Keratinocyte (primary cell): ENCODE results near the gene EPHA6.

ENCODE experiments used
- EZH2 ChIP-seq: IDR thresholded peaks from one replicate; pipeline ENCODE4 v1.6.1; 2012; ENCODE audit warnings: inconsistent platforms, mild to moderate bottlenecking, low read length, moderate library complexity
- TF ChIP-seq, protein P1 (sequence below), 3 experiments: IDR thresholded peaks in 1 of 3; conservative IDR thresholded peaks in 1 of 3; optimal IDR thresholded peaks in 1 of 3; 2 replicates in 2 of 3; 3 replicates in 1 of 3; pipeline versions ENCODE3 to v1.5.1; 2011; ENCODE audit warnings: low read length in 3 of 3, mild to moderate bottlenecking in 3 of 3, moderate library complexity in 2 of 3, control low read depth in 1 of 3, inconsistent platforms in 1 of 3; ENCODE audit not compliant: insufficient read depth in 2 of 3; ENCODE audit errors: extremely low read depth in 1 of 3

DNA sequence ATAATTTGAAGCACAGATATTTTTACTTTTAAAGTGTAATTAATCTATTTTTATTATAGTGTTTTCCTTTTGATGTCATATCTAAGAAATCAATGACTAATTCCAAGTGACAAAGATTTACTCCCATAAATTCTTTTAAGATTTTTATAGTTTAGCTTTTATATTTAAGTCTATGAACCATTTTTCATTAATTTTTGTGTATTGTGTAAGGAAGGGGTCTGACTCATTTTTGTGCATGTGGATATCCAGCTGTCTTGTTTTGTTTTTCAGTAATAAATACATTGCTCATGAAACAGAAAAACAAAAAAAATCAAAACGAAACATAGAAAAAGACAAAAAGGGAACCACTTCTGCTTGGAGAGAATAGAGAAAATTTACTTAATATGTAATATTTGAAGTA, 145.1 kb downstream of the EPHA6 start:
- TF ChIP-seq, protein P1, sequence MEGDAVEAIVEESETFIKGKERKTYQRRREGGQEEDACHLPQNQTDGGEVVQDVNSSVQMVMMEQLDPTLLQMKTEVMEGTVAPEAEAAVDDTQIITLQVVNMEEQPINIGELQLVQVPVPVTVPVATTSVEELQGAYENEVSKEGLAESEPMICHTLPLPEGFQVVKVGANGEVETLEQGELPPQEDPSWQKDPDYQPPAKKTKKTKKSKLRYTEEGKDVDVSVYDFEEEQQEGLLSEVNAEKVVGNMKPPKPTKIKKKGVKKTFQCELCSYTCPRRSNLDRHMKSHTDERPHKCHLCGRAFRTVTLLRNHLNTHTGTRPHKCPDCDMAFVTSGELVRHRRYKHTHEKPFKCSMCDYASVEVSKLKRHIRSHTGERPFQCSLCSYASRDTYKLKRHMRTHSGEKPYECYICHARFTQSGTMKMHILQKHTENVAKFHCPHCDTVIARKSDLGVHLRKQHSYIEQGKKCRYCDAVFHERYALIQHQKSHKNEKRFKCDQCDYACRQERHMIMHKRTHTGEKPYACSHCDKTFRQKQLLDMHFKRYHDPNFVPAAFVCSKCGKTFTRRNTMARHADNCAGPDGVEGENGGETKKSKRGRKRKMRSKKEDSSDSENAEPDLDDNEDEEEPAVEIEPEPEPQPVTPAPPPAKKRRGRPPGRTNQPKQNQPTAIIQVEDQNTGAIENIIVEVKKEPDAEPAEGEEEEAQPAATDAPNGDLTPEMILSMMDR (optimal IDR thresholded peaks at IDR 0.05 in 1 of 3, IDR thresholded peaks at IDR 0.05 in 1 of 3, conservative IDR thresholded peaks at IDR 0.05 in 1 of 3; ENCODE audit: extremely low read depth in 1 of 3, insufficient read depth in 2 of 3, low read length in 3 of 3), result no peak
- TF ChIP-seq EZH2, result no peak
